ENCODE data around the gene EIF3J. TPM values are rescaled to one million over a fixed set of nuclear protein-coding genes. Genes with fewer than 3 reads are reported as not detected.
"Not testable (repeated sequence)": the region's sequence is repeated elsewhere in the genome, so short reads cannot be mapped to it uniquely, and the experiment has no call there.

The EIF3J gene
- total RNA-seq, 1 donor from 2014 or later, result 92.7 TPM

DNA sequence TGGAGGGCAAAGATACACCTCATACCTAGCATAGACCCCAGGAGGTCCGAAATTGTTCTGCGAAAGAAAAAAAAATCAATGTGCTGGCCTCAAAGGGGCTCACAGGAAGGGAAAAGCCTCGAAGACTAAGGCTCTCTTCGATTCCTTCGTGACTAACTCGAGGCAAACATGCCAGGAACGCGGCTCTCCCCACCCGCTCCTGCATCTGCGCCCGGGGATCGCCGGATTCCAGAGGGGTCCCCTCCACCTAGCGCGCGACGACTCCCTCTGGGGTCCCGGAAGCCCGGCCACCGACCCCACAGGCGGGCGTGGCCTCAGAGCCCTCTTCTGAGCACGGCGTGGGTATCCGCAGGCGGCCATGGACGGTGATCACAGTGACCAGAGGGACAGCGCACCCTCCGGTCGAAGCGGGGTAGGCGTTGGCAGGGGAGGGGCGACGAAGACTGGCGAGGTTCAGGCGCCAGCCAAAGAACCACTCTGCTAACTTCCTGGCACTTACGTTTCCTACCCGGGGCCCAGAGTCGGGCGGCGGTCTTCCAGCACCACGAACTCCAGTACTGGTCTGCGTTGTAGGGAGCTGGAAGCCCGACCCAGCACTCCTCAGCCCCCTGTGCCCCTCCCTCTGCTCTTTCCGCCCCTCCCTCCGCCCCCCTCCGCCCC is 515 bp upstream of the EIF3J start:
- intact Hi-C loops (cut with DNase I), result no loop called here
- peak; percentile 87 for ATAC-seq (ENCODE audit: poor library complexity)

DNA sequence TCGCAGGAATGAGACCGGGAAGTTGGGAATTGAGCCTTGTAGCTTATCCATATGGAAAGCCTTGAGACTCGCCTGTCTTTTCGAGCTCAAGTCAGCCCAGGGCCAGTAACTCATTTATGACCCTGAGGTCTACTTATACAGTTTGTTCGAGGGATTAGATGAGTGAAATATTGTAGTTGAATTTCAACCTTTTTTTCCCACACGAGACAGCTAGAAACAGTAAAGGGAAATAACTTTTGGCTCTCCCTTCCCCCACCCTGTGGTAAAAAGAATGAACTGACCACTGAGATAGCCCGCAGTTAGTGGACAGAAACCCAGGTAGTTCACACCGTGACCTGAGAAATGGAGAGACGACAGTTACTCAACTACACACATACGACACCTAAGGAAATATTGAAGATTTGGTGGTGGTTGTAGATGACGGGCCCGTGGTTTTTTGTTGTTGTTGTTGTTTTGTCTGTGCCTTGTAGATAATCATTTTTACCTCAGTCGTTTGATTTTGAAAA is 841 bp downstream of the EIF3J start:
- DNase-seq (no peak), ATAC-seq (ENCODE audit: poor library complexity) (no peak)

More for the DNA sequence above, 515 bp upstream of the EIF3J start:
- DNase-seq, result peak; percentile 92

DNA sequence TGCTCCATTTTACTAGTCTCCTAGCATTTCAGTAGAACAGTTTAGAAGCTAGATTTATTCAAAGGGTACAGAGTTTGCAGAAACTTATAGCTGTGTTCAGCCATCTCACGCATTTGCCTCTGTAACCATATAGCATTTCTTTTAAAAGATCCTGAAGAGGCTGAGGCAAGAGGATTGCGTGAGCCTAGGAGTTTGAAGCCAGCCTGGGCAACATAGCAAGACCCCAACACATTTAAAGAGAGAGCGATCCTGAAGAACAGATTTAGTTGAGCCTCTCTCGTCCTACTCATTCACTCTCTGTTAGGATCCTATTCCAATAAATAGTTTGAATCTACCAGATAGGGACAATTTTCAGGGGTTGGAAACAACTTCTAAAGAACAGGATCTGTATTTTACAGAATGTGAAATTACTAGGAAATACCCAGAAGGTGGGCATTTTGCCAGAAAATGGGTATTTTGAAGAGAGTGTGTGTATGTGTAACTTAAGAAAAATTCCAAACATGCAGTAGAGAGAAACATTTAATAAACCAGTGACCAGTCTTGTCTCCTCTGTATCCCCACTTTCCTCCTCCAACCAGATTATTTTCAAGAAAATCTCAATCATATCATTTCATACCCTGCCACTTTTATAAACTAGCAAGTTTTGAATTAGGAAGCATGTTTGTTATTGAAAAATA is 4.5 kb downstream of the EIF3J start:
- DNase-seq, result no peak
- intact Hi-C loops (cut with DNase I), result no loop called here
- ATAC-seq (ENCODE audit: poor library complexity), result no peak

More for the DNA sequence above, 841 bp downstream of the EIF3J start:
- intact Hi-C loops (cut with DNase I), result no loop called here

DNA sequence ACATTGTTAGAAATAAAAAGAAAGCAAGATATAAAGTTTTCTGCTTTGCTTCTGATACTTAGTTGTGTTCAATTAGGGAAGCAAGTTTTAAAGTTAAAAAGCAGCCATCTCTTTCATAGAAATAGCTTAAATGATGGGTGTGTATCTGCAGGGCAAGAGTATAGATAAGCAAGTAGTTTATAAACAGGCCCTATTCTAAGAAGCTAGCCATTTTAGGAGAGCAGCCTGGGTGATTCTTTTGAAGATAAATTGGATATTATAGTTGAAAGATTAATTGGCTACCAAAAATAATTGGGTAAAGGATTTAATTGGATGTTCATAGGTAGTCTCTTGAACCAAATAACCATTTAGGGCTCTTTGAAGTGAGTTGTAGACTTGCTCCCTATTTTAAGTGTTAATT is 5.6 kb downstream of the EIF3J start:
- intact Hi-C loops (cut with DNase I), result no loop called here
- ATAC-seq (ENCODE audit: poor library complexity), result no peak
- no peak for DNase-seq

DNA sequence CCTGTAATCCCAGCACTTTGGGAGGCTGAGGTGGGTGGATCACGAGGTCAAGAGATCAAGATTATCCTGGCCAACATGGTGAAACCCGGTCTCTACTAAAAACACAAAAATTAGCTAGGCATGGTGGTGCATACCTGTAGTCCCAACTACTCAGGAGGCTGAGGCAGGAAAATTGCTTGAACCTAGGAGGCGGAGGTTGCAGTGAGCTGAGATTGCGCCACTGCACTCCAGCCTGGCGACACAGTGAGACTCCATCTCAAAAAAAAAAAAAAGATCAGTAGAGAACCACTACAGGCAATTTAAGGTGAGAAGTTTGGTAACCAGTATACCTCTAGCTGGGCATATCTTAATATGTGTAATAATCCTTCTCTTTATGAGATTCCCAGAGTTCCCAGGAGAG is 7.8 kb downstream of the EIF3J start:
- intact Hi-C loops (cut with DNase I); DNase-seq; ATAC-seq (ENCODE audit: poor library complexity): not testable (repeated sequence)

DNA sequence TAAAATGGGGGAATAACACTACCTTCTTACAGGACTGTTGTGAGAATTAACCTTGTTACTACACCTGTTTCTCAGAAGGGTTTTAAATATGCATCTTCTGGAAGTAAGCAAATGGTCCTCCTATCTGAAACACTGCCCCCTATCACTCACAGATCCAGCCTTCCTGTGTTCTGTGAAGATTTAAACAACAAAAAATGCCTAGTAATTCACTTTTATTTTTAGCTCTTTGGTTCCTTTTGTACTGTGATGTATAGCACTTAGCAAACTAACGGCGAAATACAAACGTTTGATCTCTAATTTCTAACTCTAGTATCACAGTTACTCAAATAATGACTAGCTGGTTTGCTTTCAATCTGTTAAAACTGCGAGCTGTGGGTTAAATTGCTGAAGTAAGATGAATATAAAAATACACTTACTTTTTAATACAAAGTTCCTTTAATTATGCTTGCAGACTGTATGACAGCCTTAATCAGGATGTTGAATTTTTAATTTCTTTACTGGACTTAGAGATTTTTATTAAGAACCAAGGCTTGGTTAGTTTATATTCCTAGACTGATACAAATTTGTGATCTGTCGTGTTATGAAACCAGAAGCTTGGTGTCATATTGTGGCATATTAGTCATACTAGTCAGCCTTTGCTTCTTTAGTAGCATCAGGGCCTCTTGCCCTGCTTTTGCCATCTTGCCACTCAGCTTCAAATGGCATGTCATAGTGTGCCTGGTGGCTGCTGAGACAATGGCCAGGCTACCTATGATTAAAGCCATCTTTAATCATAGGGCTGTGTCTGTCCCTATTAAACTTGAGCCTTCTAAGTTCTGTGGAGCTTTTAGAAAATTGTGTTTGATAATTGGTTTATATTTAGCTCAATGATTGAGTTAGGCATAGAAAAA is 9.2 kb downstream of the EIF3J start:
- DNase-seq (no peak), ATAC-seq (ENCODE audit: poor library complexity) (peak; percentile 51)
- intact Hi-C loops (cut with DNase I), result no loop called here

DNA sequence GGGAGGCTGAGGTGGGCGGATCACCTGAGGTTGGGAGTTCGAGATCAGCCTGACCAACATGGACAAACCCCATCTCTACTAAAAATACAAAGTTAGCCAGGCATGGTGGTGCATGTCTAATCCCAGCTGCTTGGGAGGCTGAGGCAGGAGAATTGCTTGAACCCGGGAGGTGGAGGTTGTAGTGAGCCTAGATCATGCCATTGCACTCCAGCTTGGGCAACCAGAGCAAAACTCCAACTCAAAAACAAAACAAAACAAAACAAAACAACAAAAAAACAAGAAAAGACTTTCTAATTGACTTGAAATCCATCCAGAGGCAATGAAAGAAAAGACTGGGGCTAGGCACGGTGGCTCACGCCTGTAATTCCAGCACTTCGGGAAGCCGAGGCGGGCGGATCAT is 12.2 kb downstream of the EIF3J start:
- ATAC-seq (ENCODE audit: poor library complexity); intact Hi-C loops (cut with DNase I); DNase-seq: not testable (repeated sequence)

DNA sequence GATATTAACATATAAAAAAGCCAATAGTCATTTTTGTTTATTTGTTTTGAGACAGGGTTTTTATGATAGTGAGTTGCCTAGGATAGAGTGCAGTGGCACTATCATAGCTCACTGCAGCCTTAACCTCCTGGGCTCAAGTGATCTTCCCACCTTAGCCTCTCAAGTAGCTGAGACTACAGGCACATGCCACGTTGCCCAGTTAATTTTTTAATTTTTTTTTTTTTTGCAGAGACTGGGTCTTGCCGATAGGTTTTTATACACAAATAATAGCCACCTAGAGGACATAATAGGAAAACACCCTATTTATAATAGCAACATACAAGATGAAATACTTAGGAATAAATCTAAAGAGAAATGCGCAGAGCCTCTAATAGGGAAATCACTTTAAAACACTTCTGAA is 13.3 kb downstream of the EIF3J start:
- ATAC-seq (ENCODE audit: poor library complexity) (no peak), DNase-seq (no peak)
- intact Hi-C loops (cut with DNase I), result no loop called here

DNA sequence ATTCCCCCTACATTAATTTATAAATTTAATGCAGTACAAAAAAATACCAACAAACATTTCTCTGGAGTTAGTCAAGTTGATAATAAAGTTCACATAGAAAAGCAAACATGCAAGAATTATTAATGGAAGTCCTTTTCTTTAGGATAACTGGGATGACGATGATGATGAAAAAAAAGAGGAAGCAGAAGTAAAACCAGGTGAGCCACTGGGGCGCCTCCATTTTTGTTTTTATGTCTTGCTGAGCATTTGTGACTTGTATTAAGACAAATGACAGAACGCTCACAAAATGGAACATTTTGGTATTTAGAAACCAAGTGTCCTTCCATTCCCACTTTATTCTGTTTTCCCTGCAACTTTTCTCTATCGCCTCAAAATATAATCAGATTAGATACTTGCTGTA is 13.8 kb downstream of the EIF3J start:
- DNase-seq (no peak), ATAC-seq (ENCODE audit: poor library complexity) (no peak)
- intact Hi-C loops (cut with DNase I), result no loop called here

DNA sequence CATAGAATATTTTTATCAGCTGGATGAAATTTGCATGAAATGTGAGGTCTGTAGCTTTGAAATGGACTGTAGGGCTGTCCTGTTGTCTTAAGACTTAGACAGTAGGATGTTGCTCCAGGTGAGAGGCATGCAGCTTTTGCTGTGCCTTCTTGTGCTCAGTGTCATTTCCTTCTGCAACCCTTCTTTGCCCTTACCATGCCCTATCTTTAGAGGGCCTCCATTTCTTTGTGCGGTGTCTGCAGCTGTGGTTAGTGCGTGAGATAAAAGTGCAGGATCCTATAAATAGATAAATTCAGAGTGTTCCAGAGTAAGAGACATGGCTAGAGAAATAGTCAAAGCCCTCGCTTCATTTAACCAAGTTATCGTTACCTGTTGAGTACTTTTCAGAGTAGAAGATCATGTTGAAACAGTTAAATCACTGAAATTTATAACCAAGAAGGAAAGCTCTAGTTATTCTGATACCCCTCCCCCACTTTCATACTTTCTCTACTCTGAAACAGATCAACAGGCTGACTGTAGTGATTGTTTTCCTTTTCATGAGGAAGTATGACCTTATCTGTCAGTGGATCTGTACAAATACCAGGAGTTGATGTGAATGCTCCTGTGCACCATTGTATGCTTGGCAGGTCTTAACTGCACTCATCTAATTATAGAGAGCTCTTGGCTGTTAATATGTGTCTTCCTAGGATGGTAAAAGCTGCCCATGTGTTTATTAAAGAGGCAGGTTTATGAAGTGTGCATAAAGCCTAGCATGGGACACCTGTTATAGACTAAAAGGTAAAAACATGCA is 18.2 kb downstream of the EIF3J start:
- DNase-seq, result no peak
- intact Hi-C loops (cut with DNase I), result no loop called here
- peak; percentile 83 for ATAC-seq (ENCODE audit: poor library complexity)

DNA sequence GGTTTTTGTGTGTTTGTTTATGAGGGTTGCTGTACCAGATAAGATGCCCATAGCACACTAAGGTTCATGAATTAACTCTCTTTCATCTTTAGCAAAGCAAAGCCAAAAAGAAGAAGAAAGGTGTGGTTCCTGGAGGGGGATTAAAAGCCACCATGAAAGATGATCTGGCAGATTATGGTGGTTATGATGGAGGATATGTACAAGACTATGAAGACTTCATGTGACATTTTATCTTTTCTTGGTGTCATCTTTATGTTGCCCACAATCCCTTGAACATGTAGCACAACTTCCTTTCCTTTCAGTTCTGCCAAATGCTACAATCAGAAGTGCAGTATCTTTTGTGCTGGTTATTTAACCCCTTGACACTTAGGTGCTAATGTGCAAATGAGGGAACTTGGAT is 24.0 kb downstream of the EIF3J start:
- intact Hi-C loops (cut with DNase I); DNase-seq; ATAC-seq (ENCODE audit: poor library complexity): not testable (repeated sequence)

DNA sequence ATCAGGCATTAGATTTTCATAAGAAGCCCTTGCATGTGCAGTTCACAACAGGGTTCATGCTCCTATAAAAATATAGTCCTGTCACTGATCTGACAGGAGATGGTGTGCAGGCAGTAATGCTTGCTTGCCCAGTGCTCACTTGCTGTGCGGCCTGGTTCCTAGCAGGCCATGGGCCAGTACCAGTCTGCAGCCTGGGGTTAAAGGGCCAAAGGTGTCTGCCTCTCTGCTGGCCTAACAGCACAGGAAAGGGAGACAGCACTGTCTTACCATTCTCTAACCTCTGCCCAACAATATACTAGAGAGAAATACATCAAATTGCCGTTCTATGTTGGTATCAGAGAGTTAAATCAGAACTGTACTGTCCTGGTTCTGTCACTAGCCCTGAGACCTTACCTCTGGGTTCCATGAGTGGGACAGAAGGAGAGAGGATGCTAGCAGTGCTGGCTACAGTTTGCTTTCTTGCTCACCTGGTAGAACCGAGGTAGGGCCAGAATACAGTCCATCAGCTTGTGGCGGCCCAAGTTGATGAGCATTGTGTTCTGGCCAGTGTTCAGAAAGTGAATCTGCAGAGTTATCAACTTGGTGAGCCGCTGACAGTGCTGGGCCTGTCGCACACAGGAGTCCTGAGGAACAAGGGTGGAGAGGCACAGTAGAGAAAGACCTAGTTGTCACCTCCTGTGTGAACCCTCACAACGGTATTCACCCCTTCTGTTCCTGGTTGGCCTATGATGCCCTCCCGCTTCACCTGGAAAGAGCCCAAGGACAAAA is 28.6 kb downstream of the EIF3J start:
- DNase-seq (no peak), ATAC-seq (ENCODE audit: poor library complexity) (no peak)
- intact Hi-C loops (cut with DNase I), result no loop called here

DNA sequence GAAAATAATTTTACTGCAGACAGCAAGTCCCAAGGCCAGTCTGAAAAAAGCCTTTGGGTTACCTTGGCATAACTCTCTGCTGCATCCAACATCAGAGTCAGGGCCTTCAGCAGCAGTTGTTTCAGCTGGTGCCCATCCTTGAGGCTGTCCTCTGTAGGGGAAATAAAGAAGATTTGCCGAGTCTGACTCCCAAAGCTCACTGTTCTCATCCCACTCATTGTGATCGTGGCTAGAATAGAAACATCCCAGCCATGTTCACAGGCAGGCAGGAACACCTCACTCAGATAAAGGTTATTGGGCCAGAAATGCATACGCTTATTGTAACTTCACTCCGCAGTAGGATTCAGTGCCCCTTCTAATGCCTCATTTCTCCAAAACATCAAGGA is 29.2 kb downstream of the EIF3J start:
- no peak for DNase-seq

DNA sequence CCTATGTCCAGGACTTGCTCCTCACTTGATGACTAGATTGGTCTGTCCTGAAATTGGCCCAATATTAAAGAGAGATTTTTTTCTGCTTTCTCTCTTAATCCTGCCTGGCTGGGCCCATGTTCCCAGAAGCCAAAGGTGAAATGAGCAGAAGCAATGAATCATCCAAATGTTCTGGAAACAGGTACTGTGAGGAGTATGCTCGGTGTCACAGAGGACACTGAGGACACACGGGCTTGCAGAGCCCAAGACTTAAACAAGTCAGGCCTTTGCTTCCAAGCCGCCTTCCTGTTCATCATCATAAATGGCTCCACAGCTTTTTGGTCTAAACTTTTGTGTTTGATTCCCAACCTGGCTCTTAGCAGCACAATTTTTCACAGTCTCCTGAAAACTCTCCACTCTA is 31.4 kb downstream of the EIF3J start:
- intact Hi-C loops (cut with DNase I), result no loop called here

More for the DNA sequence above, 29.2 kb downstream of the EIF3J start:
- intact Hi-C loops (cut with DNase I), result no loop called here
- ATAC-seq (ENCODE audit: poor library complexity), result no peak

DNA sequence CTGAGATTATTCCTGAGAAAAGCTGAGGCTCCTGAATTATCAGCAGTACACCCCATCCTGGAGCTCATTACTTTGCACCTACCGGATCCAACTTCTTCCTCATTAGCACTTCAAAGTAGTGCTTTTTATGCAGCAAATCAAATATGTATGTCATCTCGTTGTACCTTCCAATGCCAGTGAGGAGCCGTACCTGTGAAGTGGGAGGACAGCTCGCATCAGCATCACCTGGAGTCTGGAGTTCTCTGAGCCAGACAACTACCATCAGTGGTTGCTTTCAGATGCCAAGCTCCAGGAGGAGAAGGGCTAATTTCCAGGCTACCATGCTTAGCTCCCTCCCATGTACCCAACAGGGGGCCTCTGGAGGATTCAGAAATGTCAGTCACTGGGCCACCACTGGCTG is 32.4 kb downstream of the EIF3J start:
- intact Hi-C loops (cut with DNase I), result no loop called here
- DNase-seq (no peak), ATAC-seq (ENCODE audit: poor library complexity) (no peak)

More for the DNA sequence above, 31.4 kb downstream of the EIF3J start:
- no peak for DNase-seq
- no peak for ATAC-seq (ENCODE audit: poor library complexity)

DNA sequence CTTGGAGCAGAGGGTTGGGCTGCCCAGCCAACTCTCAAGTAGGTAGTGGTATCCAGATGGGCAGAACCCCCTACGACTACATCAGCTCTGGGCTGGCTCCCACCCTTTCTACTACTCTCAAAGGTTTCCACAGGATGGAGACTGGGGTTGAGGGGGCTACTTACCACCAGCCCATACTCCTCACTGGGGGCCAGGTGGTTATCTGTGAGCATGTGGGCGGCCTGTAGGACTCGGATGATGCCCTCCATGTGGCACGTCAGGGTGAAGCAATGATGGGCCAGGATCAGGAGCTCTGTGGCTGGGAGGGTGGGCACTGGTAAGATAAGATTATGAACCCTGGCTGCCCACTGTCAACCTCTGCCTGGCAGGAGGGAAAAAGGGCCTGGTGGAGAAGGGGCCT is 33.4 kb downstream of the EIF3J start:
- no peak for ATAC-seq (ENCODE audit: poor library complexity)
- intact Hi-C loops (cut with DNase I), result no loop called here

DNA sequence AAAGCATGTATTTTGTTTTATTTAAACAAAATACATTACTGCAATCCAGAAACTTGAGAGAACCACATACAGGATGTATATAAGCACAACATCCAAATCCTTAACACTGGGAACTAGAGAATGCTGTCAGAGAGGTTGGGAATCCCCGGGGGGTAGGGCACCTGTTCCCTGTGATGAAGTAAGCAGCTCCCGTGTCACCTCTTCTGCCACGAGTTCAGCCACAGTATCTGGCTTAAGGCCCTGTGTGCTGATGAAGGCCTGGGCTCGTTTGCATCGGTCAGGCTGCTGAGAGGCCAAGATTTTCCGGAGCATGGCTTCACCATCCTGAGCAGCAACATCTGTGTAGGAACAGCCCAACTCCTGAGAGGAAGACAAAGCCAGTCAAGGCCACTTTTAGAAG is 36.4 kb downstream of the EIF3J start:
- ATAC-seq (ENCODE audit: poor library complexity) (no peak), DNase-seq (no peak)
- intact Hi-C loops (cut with DNase I), result no loop called here

More for the DNA sequence above, 33.4 kb downstream of the EIF3J start:
- no peak for DNase-seq

DNA sequence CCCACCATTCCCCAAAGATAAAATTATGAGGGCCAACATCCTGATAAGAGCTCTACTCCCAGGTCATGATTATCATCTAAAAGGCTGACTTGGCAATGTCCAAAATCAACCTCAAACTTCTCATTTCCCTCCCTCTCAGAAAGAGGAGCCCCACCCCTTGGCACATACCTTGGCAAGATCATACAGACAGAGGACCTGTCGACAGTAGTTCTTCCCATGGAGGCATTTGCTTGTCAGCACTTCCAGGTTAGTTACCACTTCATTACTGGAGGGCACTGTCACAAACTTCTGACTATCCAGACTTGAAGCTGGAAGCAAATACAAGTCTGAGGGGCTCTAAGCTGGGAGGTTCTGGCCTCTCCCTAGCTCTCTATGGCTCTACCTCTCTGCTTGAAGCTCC is 37.8 kb downstream of the EIF3J start:
- ATAC-seq (ENCODE audit: poor library complexity), result peak; percentile 66
- DNase-seq, result no peak
- intact Hi-C loops (cut with DNase I), result no loop called here

Data from Right ventricle myocardium superior (tissue), 1 donor.